ENCODE results near the gene GAMT. TPM values are rescaled to one million over a fixed set of nuclear protein-coding genes. Genes with fewer than 3 reads are reported as not detected.

Gene GAMT
- total and polyA plus RNA-seq, 2 of the 13 experiments (the other 11 are each of a cell fraction or from before 2014, with no cell fraction given): 115 to 124 TPM

DNA sequence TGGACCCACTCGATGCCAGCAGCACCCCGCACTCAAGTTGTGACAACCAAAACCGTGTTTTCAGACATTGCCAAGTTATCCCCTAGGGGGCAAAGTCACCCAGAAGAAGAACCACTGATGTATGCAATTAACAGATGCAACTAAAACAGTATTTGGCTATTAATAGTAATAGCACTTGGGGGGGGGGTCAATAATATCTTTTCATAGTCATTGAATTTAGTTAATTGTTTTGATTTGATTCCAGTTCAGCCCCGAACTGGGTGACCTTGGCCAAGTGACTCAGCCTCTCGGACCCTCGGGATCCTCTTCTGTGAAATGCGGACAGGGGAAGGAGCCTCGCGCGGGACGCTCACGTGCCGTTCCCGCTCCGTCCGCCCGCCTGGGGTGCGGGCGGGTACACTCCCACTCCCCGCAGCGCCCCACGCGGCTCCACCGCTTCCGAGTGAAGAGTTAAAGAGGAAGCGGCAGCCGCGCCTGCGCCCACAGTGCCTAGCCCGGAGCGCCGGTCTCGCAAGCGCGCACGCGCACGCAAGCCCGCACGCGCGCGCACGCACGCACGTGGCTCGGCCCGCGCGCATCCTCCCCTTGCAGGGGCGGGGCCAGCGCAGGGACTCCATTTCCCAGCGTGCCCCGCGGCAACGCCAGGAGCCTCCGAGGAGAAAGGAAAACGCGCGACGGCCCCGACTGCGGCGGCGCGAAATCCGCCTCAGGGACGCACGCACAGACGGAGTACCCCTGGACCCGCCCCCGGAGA lies 5.6 kb upstream of the GAMT start (continued):
- TF ChIP-seq ARID2 (CRISPR knock-in tag; IDR thresholded peaks at IDR 0.05; ENCODE audit: borderline replicate concordance) (no peak), REPIN1 (CRISPR knock-in tag; IDR thresholded peaks at IDR 0.05; ENCODE audit: borderline replicate concordance, low read depth) (no peak), ZNF441 (CRISPR knock-in tag; IDR thresholded peaks at IDR 0.05; ENCODE audit: borderline replicate concordance) (peak; percentile 89), HNF4G (IDR thresholded peaks at IDR 0.05; ENCODE audit: borderline replicate concordance, low read depth, low read length) (no peak), HNF4G (CRISPR knock-in tag; IDR thresholded peaks at IDR 0.05; ENCODE audit: borderline replicate concordance, low read depth) (no peak), ZNF703 (CRISPR knock-in tag; IDR thresholded peaks at IDR 0.05; ENCODE audit: borderline replicate concordance) (no peak), ZFX (CRISPR knock-in tag; IDR thresholded peaks at IDR 0.05; ENCODE audit: low read depth) (peak; percentile 44; the same call in 1 of the 2 replicates), BHLHE40 (IDR thresholded peaks at IDR 0.05; ENCODE audit: low read length) (peak; percentile 88), SMAD1 (CRISPR knock-in tag; IDR thresholded peaks at IDR 0.05; ENCODE audit: borderline replicate concordance, low read depth) (no peak), YY1 (IDR thresholded peaks at IDR 0.05; ENCODE audit: insufficient read depth, insufficient replicate concordance, low read depth, low read length) (peak; percentile 74), ZSCAN21 (CRISPR knock-in tag; IDR thresholded peaks at IDR 0.05; ENCODE audit: borderline replicate concordance) (peak; percentile 59; the same call in 1 of the 2 replicates)
- TF ChIP-seq, protein P1, sequence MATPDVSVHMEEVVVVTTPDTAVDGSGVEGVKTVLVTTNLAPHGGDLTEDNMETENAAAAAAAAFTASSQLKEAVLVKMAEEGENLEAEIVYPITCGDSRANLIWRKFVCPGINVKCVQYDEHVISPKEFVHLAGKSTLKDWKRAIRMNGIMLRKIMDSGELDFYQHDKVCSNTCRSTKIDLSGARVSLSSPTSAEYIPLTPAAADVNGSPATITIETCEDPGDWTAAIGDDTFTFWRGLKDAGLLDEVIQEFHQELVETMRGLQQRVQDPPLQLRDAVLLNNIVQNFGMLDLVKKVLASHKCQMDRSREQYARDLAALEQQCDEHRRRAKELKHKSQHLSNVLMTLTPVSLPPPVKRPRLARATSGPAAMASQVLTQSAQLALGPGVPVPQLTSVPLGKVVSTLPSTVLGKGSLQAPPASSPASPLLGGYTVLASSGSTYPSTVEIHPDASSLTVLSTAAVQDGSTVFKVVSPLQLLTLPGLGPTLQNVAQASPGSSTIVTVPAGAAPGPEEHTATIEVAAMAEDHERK (CRISPR knock-in tag; IDR thresholded peaks at IDR 0.05; ENCODE audit: low read depth): peak; percentile 98
- TF ChIP-seq, protein P2, sequence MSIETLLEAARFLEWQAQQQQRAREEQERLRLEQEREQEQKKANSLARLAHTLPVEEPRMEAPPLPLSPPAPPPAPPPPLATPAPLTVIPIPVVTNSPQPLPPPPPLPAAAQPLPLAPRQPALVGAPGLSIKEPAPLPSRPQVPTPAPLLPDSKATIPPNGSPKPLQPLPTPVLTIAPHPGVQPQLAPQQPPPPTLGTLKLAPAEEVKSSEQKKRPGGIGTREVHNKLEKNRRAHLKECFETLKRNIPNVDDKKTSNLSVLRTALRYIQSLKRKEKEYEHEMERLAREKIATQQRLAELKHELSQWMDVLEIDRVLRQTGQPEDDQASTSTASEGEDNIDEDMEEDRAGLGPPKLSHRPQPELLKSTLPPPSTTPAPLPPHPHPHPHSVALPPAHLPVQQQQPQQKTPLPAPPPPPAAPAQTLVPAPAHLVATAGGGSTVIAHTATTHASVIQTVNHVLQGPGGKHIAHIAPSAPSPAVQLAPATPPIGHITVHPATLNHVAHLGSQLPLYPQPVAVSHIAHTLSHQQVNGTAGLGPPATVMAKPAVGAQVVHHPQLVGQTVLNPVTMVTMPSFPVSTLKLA (IDR thresholded peaks at IDR 0.05): peak; percentile 80
- TF ChIP-seq, protein P3, sequence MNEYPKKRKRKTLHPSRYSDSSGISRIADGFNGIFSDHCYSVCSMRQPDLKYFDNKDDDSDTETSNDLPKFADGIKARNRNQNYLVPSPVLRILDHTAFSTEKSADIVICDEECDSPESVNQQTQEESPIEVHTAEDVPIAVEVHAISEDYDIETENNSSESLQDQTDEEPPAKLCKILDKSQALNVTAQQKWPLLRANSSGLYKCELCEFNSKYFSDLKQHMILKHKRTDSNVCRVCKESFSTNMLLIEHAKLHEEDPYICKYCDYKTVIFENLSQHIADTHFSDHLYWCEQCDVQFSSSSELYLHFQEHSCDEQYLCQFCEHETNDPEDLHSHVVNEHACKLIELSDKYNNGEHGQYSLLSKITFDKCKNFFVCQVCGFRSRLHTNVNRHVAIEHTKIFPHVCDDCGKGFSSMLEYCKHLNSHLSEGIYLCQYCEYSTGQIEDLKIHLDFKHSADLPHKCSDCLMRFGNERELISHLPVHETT (CRISPR knock-in tag; conservative IDR thresholded peaks at IDR 0.05): peak; percentile 76
- TF ChIP-seq, protein P4, sequence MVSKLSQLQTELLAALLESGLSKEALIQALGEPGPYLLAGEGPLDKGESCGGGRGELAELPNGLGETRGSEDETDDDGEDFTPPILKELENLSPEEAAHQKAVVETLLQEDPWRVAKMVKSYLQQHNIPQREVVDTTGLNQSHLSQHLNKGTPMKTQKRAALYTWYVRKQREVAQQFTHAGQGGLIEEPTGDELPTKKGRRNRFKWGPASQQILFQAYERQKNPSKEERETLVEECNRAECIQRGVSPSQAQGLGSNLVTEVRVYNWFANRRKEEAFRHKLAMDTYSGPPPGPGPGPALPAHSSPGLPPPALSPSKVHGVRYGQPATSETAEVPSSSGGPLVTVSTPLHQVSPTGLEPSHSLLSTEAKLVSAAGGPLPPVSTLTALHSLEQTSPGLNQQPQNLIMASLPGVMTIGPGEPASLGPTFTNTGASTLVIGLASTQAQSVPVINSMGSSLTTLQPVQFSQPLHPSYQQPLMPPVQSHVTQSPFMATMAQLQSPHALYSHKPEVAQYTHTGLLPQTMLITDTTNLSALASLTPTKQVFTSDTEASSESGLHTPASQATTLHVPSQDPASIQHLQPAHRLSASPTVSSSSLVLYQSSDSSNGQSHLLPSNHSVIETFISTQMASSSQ (IDR thresholded peaks at IDR 0.05; ENCODE audit: low read depth): no peak
- TF ChIP-seq, protein P4 (CRISPR knock-in tag; IDR thresholded peaks at IDR 0.05; ENCODE audit: borderline replicate concordance): 0 out of 2 replicates have a peak, but pooled peaks have one; percentile 34

All from HepG2 (cell line).